Natural killer cell (primary cell): ENCODE measurements around the gene AGBL4. TPM values are rescaled to one million over a fixed set of nuclear protein-coding genes. Genes with fewer than 3 reads are reported as not detected.

Experiments
- ATAC-seq, 3 donors: fragments of 150-1000 bp in 2 of 3; fragments of 200-7000 bp in 1 of 3; cut with Tn5 transposase; 1 replicate in 1 of 3; 2 replicates in 2 of 3; pipeline ENCODE4 v1.10.0; 2021; ENCODE audit warnings: mild to moderate bottlenecking in 2 of 3, moderate library complexity in 2 of 3
- DNase-seq, 2 donors: peaks; one replicate each; pipeline versions ENCODE4 v3.0.0 to v3.0.0-alpha.2; 2013 to 2021; ENCODE audit warnings: mixed read lengths in 1 of 2
- H3K27ac ChIP-seq: one replicate; pipeline ENCODE4 v1.5.1; 2013; ENCODE audit warnings: mild to moderate bottlenecking, low read length
- H3K27me3 ChIP-seq: one replicate; pipeline ENCODE4 v1.6.1; 2013; ENCODE audit warnings: low read length; ENCODE audit not compliant: control insufficient read depth, insufficient read depth
- H3K36me3 ChIP-seq: one replicate; pipeline ENCODE4 v1.6.1; 2013; ENCODE audit warnings: low read length; ENCODE audit not compliant: control insufficient read depth, insufficient read depth
- H3K4me1 ChIP-seq: one replicate; pipeline ENCODE4 v1.6.1; 2013; ENCODE audit warnings: low read length; ENCODE audit not compliant: control insufficient read depth, insufficient read depth
- H3K4me3 ChIP-seq: one replicate; pipeline ENCODE4 v1.5.1; 2013; ENCODE audit warnings: low read length
- H3K9me3 ChIP-seq: one replicate; pipeline ENCODE4 v1.6.1; 2013; ENCODE audit warnings: low read length; ENCODE audit not compliant: control insufficient read depth, insufficient read depth
- H3K27ac Mint-ChIP-seq, 2 donors: one replicate each; pipeline ENCODE4 v1.8.0; 2022; ENCODE audit warnings: mild to moderate bottlenecking in 2 of 2, mixed read lengths in 2 of 2, moderate library complexity in 1 of 2
- H3K27me3 Mint-ChIP-seq, 2 donors: one replicate each; pipeline ENCODE4 v1.8.0; 2022; ENCODE audit warnings: low read depth in 2 of 2, mixed read lengths in 2 of 2
- H3K36me3 Mint-ChIP-seq: one replicate; pipeline ENCODE4 v1.8.0; 2022; ENCODE audit warnings: mixed read lengths
- H3K4me1 Mint-ChIP-seq, 2 donors: one replicate each; pipeline ENCODE4 v1.8.0; 2022; ENCODE audit warnings: mixed read lengths in 2 of 2
- H3K4me3 Mint-ChIP-seq: one replicate; pipeline ENCODE4 v1.8.0; 2022; ENCODE audit warnings: mild to moderate bottlenecking, moderate library complexity, mixed read lengths
- H3K9me3 Mint-ChIP-seq, 2 donors: one replicate each; pipeline ENCODE4 v1.8.0; 2022; ENCODE audit warnings: mixed read lengths in 2 of 2
- CTCF ChIP-seq: fragments of 200-600 bp; IDR thresholded peaks from one replicate; pipeline ENCODE4 v1.8.0; 2022; ENCODE audit warnings: antibody characterized with exemption
- WGBS: methylation state at CpG from one replicate; pipeline ENCODE4 v1.1.7; 2013; ENCODE audit warnings: missing lambda C conversion rate; ENCODE audit not compliant: insufficient coverage; 5-methylcytosine and 5-hydroxymethylcytosine counted together
- intact Hi-C: fragments of 100-400 bp; cut with micrococcal nuclease; formaldehyde crosslinking; loops from one replicate; pipeline ENCODE4 v1.14.2; 2022
- total RNA-seq, 4 donors: library from RNA; stranded (reverse); fragments of 120-200 nt in 1 of 4; gene quantifications; one replicate each; pipeline versions ENCODE4 v1.2.3 to v1.2.4, GENCODE V29; 2013 to 2022

AGBL4 gene
- total RNA-seq, 3 donors from 2014 or later (not counting 1 experiment from before 2014, with no cell fraction given), result not detected

- Histone ChIP-seq H3K36me3 (no peaks in the 10 kb centered on the region), H3K27me3 (no peaks in the 10 kb centered on the region), H3K9me3 (no peaks in the 10 kb centered on the region), H3K27ac (no peak overlapping the region), H3K4me3 (no peak overlapping the region), H3K4me1 (no peaks in the 10 kb centered on the region)
- H3K36me3 Mint-ChIP-seq, result no peaks in the 10 kb centered on the region
- H3K9me3 Mint-ChIP-seq, result no peaks in the 10 kb centered on the region
- intact Hi-C loops, result no loop called here
- H3K4me3 Mint-ChIP-seq, result no peak overlapping the region
- no peak overlapping the region for H3K27ac Mint-ChIP-seq
- H3K27me3 Mint-ChIP-seq, result peaks cover 0 to 3% of the 10 kb centered on the region in 2 donors
- 97% methylated on average over 5 of the region's 5 CpGs for WGBS
- ATAC-seq (no peak), DNase-seq (no peak)
- H3K4me1 Mint-ChIP-seq, result no peaks in the 10 kb centered on the region
- TF ChIP-seq CTCF, result no peak
These were observed 1307.8 kb downstream of the AGBL4 start for GRCh38 chr1:48715921-48716320.

- Mint-ChIP-seq H3K27me3 (peaks cover 0 to 3% of the 10 kb centered on the region in 2 donors), H3K27ac (no peak overlapping the region), H3K9me3 (no peaks in the 10 kb centered on the region), H3K4me3 (no peak overlapping the region), H3K4me1 (no peaks in the 10 kb centered on the region), H3K36me3 (no peaks in the 10 kb centered on the region)
- H3K27me3 ChIP-seq, result no peaks in the 10 kb centered on the region
- intact Hi-C loops, result no loop called here
- ATAC-seq, result no peak
- 83% methylated on average over 2 of the region's 2 CpGs for WGBS
- TF ChIP-seq CTCF, result no peak
- H3K36me3 ChIP-seq, result no peaks in the 10 kb centered on the region
- H3K27ac ChIP-seq, result no peak overlapping the region
- no peaks in the 10 kb centered on the region for H3K4me1 ChIP-seq
- H3K4me3 ChIP-seq, result no peak overlapping the region
- no peaks in the 10 kb centered on the region for H3K9me3 ChIP-seq
- DNase-seq, result no peak
These were observed 1312.8 kb downstream of the AGBL4 start for GRCh38 chr1:48710915-48711314.

- H3K27ac ChIP-seq, result no peak overlapping the region
- WGBS, result 94% methylated on average over 2 of the region's 2 CpGs
- no peaks in the 10 kb centered on the region for H3K36me3 Mint-ChIP-seq
- no peak overlapping the region for H3K4me3 Mint-ChIP-seq
- H3K9me3 Mint-ChIP-seq, result no peaks in the 10 kb centered on the region
- H3K4me1 Mint-ChIP-seq, result no peaks in the 10 kb centered on the region
- ATAC-seq, result no peak
- DNase-seq, result no peak
- intact Hi-C loops, result no loop called here
- no peaks in the 10 kb centered on the region for H3K27me3 ChIP-seq
- H3K27ac Mint-ChIP-seq, result no peak overlapping the region
- no peak for TF ChIP-seq CTCF
- peaks cover 0 to 3% of the 10 kb centered on the region in 2 donors for H3K27me3 Mint-ChIP-seq
- H3K36me3 ChIP-seq, result no peaks in the 10 kb centered on the region
- H3K4me3 ChIP-seq, result no peak overlapping the region
- no peaks in the 10 kb centered on the region for H3K4me1 ChIP-seq
- no peaks in the 10 kb centered on the region for H3K9me3 ChIP-seq
These were observed 1313.4 kb downstream of the AGBL4 start for GRCh38 chr1:48710318-48710717.

GRCh38 chr1:48704736-48705135 lies 1319.0 kb downstream of the AGBL4 start:
- intact Hi-C loops, result no loop called here
- H3K36me3 ChIP-seq, result no peaks in the 10 kb centered on the region
- Mint-ChIP-seq H3K4me3 (no peak overlapping the region), H3K27ac (no peak overlapping the region), H3K36me3 (no peaks in the 10 kb centered on the region), H3K4me1 (no peaks in the 10 kb centered on the region), H3K9me3 (no peaks in the 10 kb centered on the region), H3K27me3 (peaks cover 0 to 12% of the 10 kb centered on the region in 2 donors)
- no peak overlapping the region for H3K4me3 ChIP-seq
- WGBS, result 93% methylated on average over 5 of the region's 6 CpGs
- ATAC-seq, result no peak
- DNase-seq, result no peak
- H3K27me3 ChIP-seq, result no peaks in the 10 kb centered on the region
- H3K27ac ChIP-seq, result no peak overlapping the region
- no peak for TF ChIP-seq CTCF
- H3K4me1 ChIP-seq, result no peaks in the 10 kb centered on the region
- H3K9me3 ChIP-seq, result no peaks in the 10 kb centered on the region
